Stimulated activated CD4-positive, alpha-beta T cell treated with anti-CD3 and anti-CD28 coated beads, Interleukin-4, amount 100 ng/mL, for 1 hour (primary cell): Measurements from ENCODE around the gene GNPAT.

Experiments used
- DNase-seq: peaks from one replicate; pipeline ENCODE4 v3.0.0-alpha.2; 2020

Gene GNPAT

GRCh38 chr1:231214918-231215680 lies 25.9 kb upstream of the GNPAT start:
- no peak for DNase-seq

- no peak for DNase-seq
These were observed 25.2 kb upstream of the GNPAT start for GRCh38 chr1:231215681-231216385.

GRCh38 chr1:231216498-231216897 lies 24.5 kb upstream of the GNPAT start:
- DNase-seq = no peak

GRCh38 chr1:231217056-231217455 lies 24.0 kb upstream of the GNPAT start:
- DNase-seq = no peak

- no peak for DNase-seq
These were observed 22.9 kb upstream of the GNPAT start for GRCh38 chr1:231218078-231218477.

GRCh38 chr1:231219422-231220401 lies 21.3 kb upstream of the GNPAT start:
- no peak for DNase-seq

- no peak for DNase-seq
These were observed 20.2 kb upstream of the GNPAT start for GRCh38 chr1:231220801-231221200.

GRCh38 chr1:231226156-231226555 lies 14.9 kb upstream of the GNPAT start:
- DNase-seq = no peak

GRCh38 chr1:231231511-231231910 lies 9.5 kb upstream of the GNPAT start:
- no peak for DNase-seq

- no peak for DNase-seq
These were observed 7.9 kb upstream of the GNPAT start for GRCh38 chr1:231232870-231233734.

GRCh38 chr1:231233735-231234417 lies 7.1 kb upstream of the GNPAT start:
- DNase-seq = no peak

GRCh38 chr1:231234506-231234905 lies 6.5 kb upstream of the GNPAT start:
- DNase-seq = no peak

- DNase-seq = no peak
These were observed 5.3 kb upstream of the GNPAT start for GRCh38 chr1:231235526-231236207.

GRCh38 chr1:231236208-231236591 lies 4.8 kb upstream of the GNPAT start:
- DNase-seq = no peak

GRCh38 chr1:231236938-231237337 lies 4.1 kb upstream of the GNPAT start:
- no peak for DNase-seq

GRCh38 chr1:231238298-231238697 lies 2.7 kb upstream of the GNPAT start:
- no peak for DNase-seq

GRCh38 chr1:231240531-231240882 lies 505 bp upstream of the GNPAT start:
- DNase-seq = peak; percentile 4

GRCh38 chr1:231241750-231242149 lies 738 bp downstream of the GNPAT start:
- no peak for DNase-seq

- no peak for DNase-seq
These were observed 1.6 kb downstream of the GNPAT start for GRCh38 chr1:231242516-231243198.

- no peak for DNase-seq
These were observed 7.8 kb downstream of the GNPAT start for GRCh38 chr1:231248778-231249177.

- no peak for DNase-seq
These were observed 11.3 kb downstream of the GNPAT start for GRCh38 chr1:231252336-231252735.
